Osteocyte (in vitro differentiated cells): ENCODE results near the gene POM121. TPM values are rescaled to one million over a fixed set of nuclear protein-coding genes. Genes with fewer than 3 reads are reported as not detected.
"Not testable (repeated sequence)": the region's sequence is repeated elsewhere in the genome, so short reads cannot be mapped to it uniquely, and the experiment has no call there.

ENCODE experiments used
- DNase-seq: peaks from one replicate; pipeline ENCODE4 v3.0.0; 2021; ENCODE audit warnings: mixed read lengths; ENCODE audit not compliant: unreplicated experiment; ENCODE audit errors: extremely low spot score
- H3K27ac Mint-ChIP-seq: one replicate; pipeline ENCODE4 v1.8.0; 2021; ENCODE audit warnings: mild to moderate bottlenecking, mixed read lengths; ENCODE audit not compliant: unreplicated experiment
- H3K27me3 Mint-ChIP-seq: one replicate; pipeline ENCODE4 v1.8.0; 2021; ENCODE audit warnings: mixed read lengths; ENCODE audit not compliant: unreplicated experiment
- H3K36me3 Mint-ChIP-seq: one replicate; pipeline ENCODE4 v1.8.0; 2021; ENCODE audit warnings: mixed read lengths; ENCODE audit not compliant: unreplicated experiment
- H3K4me1 Mint-ChIP-seq: one replicate; pipeline ENCODE4 v1.8.0; 2021; ENCODE audit warnings: mixed read lengths; ENCODE audit not compliant: unreplicated experiment
- H3K4me3 Mint-ChIP-seq: one replicate; pipeline ENCODE4 v1.8.0; 2021; ENCODE audit warnings: mild to moderate bottlenecking, moderate library complexity, mixed read lengths; ENCODE audit not compliant: unreplicated experiment
- H3K9me3 Mint-ChIP-seq: one replicate; pipeline ENCODE4 v1.8.0; 2021; ENCODE audit warnings: mixed read lengths; ENCODE audit not compliant: unreplicated experiment
- total RNA-seq: library from RNA; stranded (reverse); gene quantifications from 2 replicates; pipeline ENCODE4 v1.2.1, GENCODE V29; 2021
- TF ChIP-seq, protein P1 (sequence below): fragments of 200-600 bp; sonication (generic); IDR thresholded peaks from 2 replicates; pipeline ENCODE4 v1.5.0; 2021; ENCODE audit warnings: antibody characterized with exemption, mild to moderate bottlenecking, moderate library complexity

Gene POM121
- total RNA-seq, 1 donor from 2014 or later, result 37.1 TPM

DNA sequence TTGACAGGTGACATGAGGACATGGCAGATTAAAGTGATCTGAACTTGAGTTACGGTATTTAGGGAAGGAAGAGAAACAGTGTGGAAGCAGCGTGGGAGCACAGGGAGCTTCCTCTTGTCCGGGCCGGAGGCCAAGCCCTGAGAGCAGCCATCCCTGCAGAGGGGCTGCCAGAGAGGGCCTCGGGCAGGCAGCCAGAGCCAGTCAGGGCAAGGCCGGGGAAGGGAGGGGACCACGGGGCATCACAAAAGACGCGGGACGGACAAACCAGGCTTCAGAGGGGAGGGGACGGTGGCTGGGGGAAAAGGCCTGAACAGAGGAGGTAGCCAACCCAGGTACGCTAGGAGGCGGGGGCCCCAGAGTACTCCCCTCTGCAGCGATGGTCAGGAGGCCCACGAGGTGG, 20.0 kb downstream of the POM121 start:
- not testable (repeated sequence) for H3K4me3 Mint-ChIP-seq, H3K27me3 Mint-ChIP-seq, H3K4me1 Mint-ChIP-seq, H3K9me3 Mint-ChIP-seq, H3K36me3 Mint-ChIP-seq, H3K27ac Mint-ChIP-seq, DNase-seq

DNA sequence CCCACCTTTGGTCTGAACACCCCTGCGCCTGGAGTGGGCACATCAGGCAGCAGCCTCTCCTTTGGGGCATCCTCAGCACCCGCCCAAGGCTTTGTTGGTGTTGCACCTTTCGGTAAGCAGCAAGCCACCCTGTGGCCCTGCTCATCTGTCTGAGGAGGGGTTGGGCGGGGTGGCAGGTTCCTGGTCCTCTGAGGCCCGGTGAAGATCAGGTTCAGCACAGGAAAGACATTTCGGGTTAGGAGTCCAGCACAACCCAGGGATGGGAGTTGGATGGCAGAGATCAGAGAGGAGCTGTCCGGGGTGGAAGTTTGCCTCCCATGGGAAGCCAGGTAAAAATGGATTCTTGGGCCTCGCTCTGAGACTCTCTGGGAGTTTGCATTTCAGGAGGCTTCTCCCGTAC, 20.7 kb downstream of the POM121 start:
- not testable (repeated sequence) for H3K27ac Mint-ChIP-seq, H3K36me3 Mint-ChIP-seq

DNA sequence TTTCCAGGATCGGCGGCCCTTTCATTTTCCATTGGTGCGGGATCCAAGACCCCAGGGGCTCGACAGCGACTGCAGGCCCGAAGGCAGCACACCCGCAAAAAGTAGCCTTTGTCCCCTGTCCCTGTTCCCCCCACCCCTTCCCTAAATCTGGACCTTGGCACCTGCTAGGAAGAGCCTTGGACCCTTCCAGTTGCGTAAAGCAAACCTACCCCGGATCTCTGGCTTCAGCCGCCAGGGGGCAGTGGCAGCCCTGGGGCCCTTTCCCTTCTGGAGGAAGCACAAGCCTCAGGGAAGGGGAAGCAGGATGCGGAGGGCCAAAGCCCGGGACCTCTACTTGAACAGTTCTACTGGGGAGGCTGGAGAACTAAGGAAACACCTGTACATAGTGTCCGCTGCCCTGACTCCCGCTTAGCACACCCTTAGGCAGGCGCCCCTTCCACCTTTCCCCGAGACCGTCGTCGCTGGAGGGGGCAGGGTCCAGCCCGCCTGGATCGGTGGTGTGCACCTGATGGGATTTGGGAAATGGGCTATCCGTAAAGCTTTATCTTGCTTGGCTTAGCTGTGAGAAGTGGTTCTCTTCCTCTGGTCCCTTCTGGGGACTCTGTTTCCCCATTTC, 21.3 kb downstream of the POM121 start:
- not testable (repeated sequence) for H3K36me3 Mint-ChIP-seq, DNase-seq, H3K4me3 Mint-ChIP-seq, H3K27me3 Mint-ChIP-seq, H3K27ac Mint-ChIP-seq, H3K9me3 Mint-ChIP-seq, H3K4me1 Mint-ChIP-seq
- TF ChIP-seq, protein P1, sequence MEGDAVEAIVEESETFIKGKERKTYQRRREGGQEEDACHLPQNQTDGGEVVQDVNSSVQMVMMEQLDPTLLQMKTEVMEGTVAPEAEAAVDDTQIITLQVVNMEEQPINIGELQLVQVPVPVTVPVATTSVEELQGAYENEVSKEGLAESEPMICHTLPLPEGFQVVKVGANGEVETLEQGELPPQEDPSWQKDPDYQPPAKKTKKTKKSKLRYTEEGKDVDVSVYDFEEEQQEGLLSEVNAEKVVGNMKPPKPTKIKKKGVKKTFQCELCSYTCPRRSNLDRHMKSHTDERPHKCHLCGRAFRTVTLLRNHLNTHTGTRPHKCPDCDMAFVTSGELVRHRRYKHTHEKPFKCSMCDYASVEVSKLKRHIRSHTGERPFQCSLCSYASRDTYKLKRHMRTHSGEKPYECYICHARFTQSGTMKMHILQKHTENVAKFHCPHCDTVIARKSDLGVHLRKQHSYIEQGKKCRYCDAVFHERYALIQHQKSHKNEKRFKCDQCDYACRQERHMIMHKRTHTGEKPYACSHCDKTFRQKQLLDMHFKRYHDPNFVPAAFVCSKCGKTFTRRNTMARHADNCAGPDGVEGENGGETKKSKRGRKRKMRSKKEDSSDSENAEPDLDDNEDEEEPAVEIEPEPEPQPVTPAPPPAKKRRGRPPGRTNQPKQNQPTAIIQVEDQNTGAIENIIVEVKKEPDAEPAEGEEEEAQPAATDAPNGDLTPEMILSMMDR, result peak; percentile 36

More for the DNA sequence above, 20.7 kb downstream of the POM121 start:
- not testable (repeated sequence) for DNase-seq, H3K4me1 Mint-ChIP-seq, H3K9me3 Mint-ChIP-seq, H3K27me3 Mint-ChIP-seq, H3K4me3 Mint-ChIP-seq

- not testable (repeated sequence) for H3K4me3 Mint-ChIP-seq, DNase-seq, H3K4me1 Mint-ChIP-seq, H3K9me3 Mint-ChIP-seq, H3K36me3 Mint-ChIP-seq, H3K27ac Mint-ChIP-seq, H3K27me3 Mint-ChIP-seq
Measured at GRCh38 chr7:72948714-72949113, 23.8 kb downstream of the POM121 start.

- not testable (repeated sequence) for H3K27me3 Mint-ChIP-seq
Measured at GRCh38 chr7:72949276-72949675, 24.4 kb downstream of the POM121 start.

GRCh38 chr7:72949686-72950085, 24.8 kb downstream of the POM121 start:
- not testable (repeated sequence) for DNase-seq, H3K27ac Mint-ChIP-seq, H3K36me3 Mint-ChIP-seq, H3K9me3 Mint-ChIP-seq, H3K27me3 Mint-ChIP-seq, H3K4me1 Mint-ChIP-seq, H3K4me3 Mint-ChIP-seq

More at GRCh38 chr7:72949276-72949675, 24.4 kb downstream of the POM121 start:
- H3K36me3 Mint-ChIP-seq, H3K4me1 Mint-ChIP-seq, H3K27ac Mint-ChIP-seq, H3K9me3 Mint-ChIP-seq, DNase-seq, H3K4me3 Mint-ChIP-seq: not testable (repeated sequence)

GRCh38 chr7:72950432-72950831, 25.5 kb downstream of the POM121 start:
- H3K4me3 Mint-ChIP-seq, H3K4me1 Mint-ChIP-seq, H3K9me3 Mint-ChIP-seq, DNase-seq, H3K36me3 Mint-ChIP-seq, H3K27me3 Mint-ChIP-seq, H3K27ac Mint-ChIP-seq: not testable (repeated sequence)

- H3K36me3 Mint-ChIP-seq, H3K4me3 Mint-ChIP-seq, H3K27ac Mint-ChIP-seq, H3K27me3 Mint-ChIP-seq, H3K9me3 Mint-ChIP-seq, H3K4me1 Mint-ChIP-seq: not testable (repeated sequence)
- DNase-seq, result peak; percentile 30
Measured at GRCh38 chr7:72953901-72954562, 29.1 kb downstream of the POM121 start.

- H3K4me1 Mint-ChIP-seq, H3K9me3 Mint-ChIP-seq, H3K27me3 Mint-ChIP-seq, H3K27ac Mint-ChIP-seq, DNase-seq, H3K36me3 Mint-ChIP-seq: not testable (repeated sequence)
- peak overlapping the region; percentile 59 for H3K4me3 Mint-ChIP-seq
Measured at GRCh38 chr7:72954563-72955198, 29.8 kb downstream of the POM121 start.

GRCh38 chr7:72960029-72960428, 35.1 kb downstream of the POM121 start:
- not testable (repeated sequence) for H3K27me3 Mint-ChIP-seq, H3K27ac Mint-ChIP-seq, H3K4me1 Mint-ChIP-seq, H3K9me3 Mint-ChIP-seq, H3K36me3 Mint-ChIP-seq, H3K4me3 Mint-ChIP-seq, DNase-seq

DNA sequence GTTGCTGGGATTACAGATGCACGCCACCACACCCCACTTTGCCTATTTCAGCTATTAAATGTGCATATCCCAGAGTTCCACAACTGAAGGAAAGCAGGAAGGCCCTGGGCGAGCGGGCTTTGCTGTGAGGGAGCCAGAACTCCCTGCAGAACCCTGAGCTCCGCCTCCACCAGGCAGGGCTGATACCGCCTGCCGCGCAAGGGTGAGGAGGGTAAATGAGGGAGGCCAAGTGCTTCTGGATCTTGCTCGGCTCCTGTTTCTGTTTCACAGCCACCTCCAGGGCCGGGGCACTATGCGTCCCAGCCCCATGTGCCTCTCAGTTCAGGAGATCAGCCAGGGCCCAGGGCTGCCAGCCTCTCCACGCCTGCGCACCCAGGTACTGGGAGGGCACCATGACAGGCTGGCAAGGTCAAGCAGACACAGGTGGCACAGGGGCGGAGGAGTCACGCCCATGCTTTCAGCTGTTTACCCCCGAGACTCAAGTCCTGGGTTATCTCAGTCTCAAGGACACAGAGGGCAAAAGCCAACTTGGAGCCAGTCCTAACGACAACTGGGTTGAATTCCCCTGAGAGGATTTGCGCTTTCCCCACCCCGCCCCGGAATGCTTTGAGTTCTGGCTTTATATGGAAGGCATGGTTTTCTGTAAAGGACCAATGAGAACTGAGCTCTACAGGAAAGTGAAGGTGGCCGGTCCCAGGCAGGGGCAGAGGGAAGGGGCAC, 35.9 kb downstream of the POM121 start:
- H3K27ac Mint-ChIP-seq, H3K4me1 Mint-ChIP-seq, H3K4me3 Mint-ChIP-seq, DNase-seq, H3K9me3 Mint-ChIP-seq, H3K36me3 Mint-ChIP-seq, H3K27me3 Mint-ChIP-seq: not testable (repeated sequence)
